ENCODE data around the gene SLC7A11.

GRCh38 chr4:138242076-138242833 lies at the start of gene SLC7A11:
- TF ChIP-seq ZNF274 (IDR thresholded peaks at IDR 0.05; ENCODE audit: low read depth, low read length) (no peak), SUZ12 (IDR thresholded peaks at IDR 0.05; ENCODE audit: extremely low read depth, insufficient read depth, insufficient read length) (no peak), YY1 (IDR thresholded peaks at IDR 0.05; ENCODE audit: insufficient read depth, insufficient read length) (no peak)

All from NT2/D1 (cell line).